GM21825 (cell line): ENCODE measurements around the gene MRGPRF.
"Not testable (repeated sequence)": the region's sequence is repeated elsewhere in the genome, so short reads cannot be mapped to it uniquely, and the experiment has no call there.

Experiments used
- ATAC-seq: cut with Tn5 transposase; IDR thresholded peaks from one replicate; pipeline ENCODE4 v1.9.1; 2021; ENCODE audit warnings: mild to moderate bottlenecking, moderate library complexity; ENCODE audit not compliant: unreplicated experiment

Gene MRGPRF

GRCh38 chr11:69004411-69005182 is 8.4 kb downstream of the MRGPRF start:
- no peak for ATAC-seq

GRCh38 chr11:69003866-69004367 is 9.1 kb downstream of the MRGPRF start:
- no peak for ATAC-seq

GRCh38 chr11:69003301-69003865 is 9.7 kb downstream of the MRGPRF start:
- ATAC-seq: no peak

GRCh38 chr11:69002570-69003231 is 10.3 kb downstream of the MRGPRF start:
- no peak for ATAC-seq

- no peak for ATAC-seq
Measured at GRCh38 chr11:69002110-69002569, 10.9 kb downstream of the MRGPRF start.

GRCh38 chr11:69001243-69002081 is 11.6 kb downstream of the MRGPRF start:
- no peak for ATAC-seq

- no peak for ATAC-seq
Measured at GRCh38 chr11:69000831-69001242, 12.2 kb downstream of the MRGPRF start.

- no peak for ATAC-seq
Measured at GRCh38 chr11:69000391-69000790, 12.7 kb downstream of the MRGPRF start.

- ATAC-seq: not testable (repeated sequence)
Measured at GRCh38 chr11:68999748-69000355, 13.2 kb downstream of the MRGPRF start.

- no peak for ATAC-seq
Measured at GRCh38 chr11:68999093-68999747, 13.8 kb downstream of the MRGPRF start.

- ATAC-seq: no peak
Measured at GRCh38 chr11:68998390-68998911, 14.6 kb downstream of the MRGPRF start.

GRCh38 chr11:68997995-68998348 is 15.1 kb downstream of the MRGPRF start:
- ATAC-seq: no peak

GRCh38 chr11:68997124-68997994 is 15.7 kb downstream of the MRGPRF start:
- ATAC-seq: no peak

- no peak for ATAC-seq
Measured at GRCh38 chr11:68996376-68997123, 16.5 kb downstream of the MRGPRF start.

GRCh38 chr11:68994894-68995285 is 18.2 kb downstream of the MRGPRF start:
- ATAC-seq: no peak

- no peak for ATAC-seq
Measured at GRCh38 chr11:68994161-68994893, 18.7 kb downstream of the MRGPRF start.

- ATAC-seq: no peak
Measured at GRCh38 chr11:68993546-68993945, 19.5 kb downstream of the MRGPRF start.
